Large intestine (tissue), 3 donors: ENCODE data around the gene FER. TPM values are rescaled to one million over a fixed set of nuclear protein-coding genes. Genes with fewer than 3 reads are reported as not detected.
"Not testable (repeated sequence)": the region's sequence is repeated elsewhere in the genome, so short reads cannot be mapped to it uniquely, and the experiment has no call there.

ENCODE experiments used
- DNase-seq, 2 donors: peaks; one replicate each; pipeline versions ENCODE4 v3.0.0 to v3.0.0-alpha.2; 2013
- H3K27ac ChIP-seq: one replicate; pipeline ENCODE4 v1.5.1; 2013; ENCODE audit warnings: low read length
- H3K27me3 ChIP-seq: 2 replicates; pipeline ENCODE4 v1.6.1; 2013; ENCODE audit warnings: low read length; ENCODE audit not compliant: control insufficient read depth, insufficient read depth
- H3K36me3 ChIP-seq: 2 replicates; pipeline ENCODE4 v1.6.1; 2013; ENCODE audit warnings: low read length; ENCODE audit not compliant: control insufficient read depth, insufficient read depth
- H3K4me1 ChIP-seq: one replicate; pipeline ENCODE4 v1.6.1; 2013; ENCODE audit warnings: low read length; ENCODE audit not compliant: control insufficient read depth, insufficient read depth
- H3K4me3 ChIP-seq: one replicate; pipeline ENCODE4 v1.5.1; 2013; ENCODE audit warnings: low read length
- H3K9me3 ChIP-seq: one replicate; pipeline ENCODE4 v1.6.1; 2013; ENCODE audit warnings: mild to moderate bottlenecking, low read depth, low read length, moderate library complexity; ENCODE audit not compliant: control insufficient read depth
- WGBS: methylation state at CpG from one replicate; pipeline ENCODE4 v1.1.5; 2013; ENCODE audit warnings: low lambda C conversion rate; ENCODE audit not compliant: insufficient coverage; 5-methylcytosine and 5-hydroxymethylcytosine counted together
- polyA plus RNA-seq: library from polyadenylated mRNA; unstranded; fragments of 120-200 nt; gene quantifications from one replicate; pipeline ENCODE4 v1.2.1, GENCODE V29; 2013

FER gene
- polyA plus RNA-seq, 1 donor = 7.2 TPM

DNA sequence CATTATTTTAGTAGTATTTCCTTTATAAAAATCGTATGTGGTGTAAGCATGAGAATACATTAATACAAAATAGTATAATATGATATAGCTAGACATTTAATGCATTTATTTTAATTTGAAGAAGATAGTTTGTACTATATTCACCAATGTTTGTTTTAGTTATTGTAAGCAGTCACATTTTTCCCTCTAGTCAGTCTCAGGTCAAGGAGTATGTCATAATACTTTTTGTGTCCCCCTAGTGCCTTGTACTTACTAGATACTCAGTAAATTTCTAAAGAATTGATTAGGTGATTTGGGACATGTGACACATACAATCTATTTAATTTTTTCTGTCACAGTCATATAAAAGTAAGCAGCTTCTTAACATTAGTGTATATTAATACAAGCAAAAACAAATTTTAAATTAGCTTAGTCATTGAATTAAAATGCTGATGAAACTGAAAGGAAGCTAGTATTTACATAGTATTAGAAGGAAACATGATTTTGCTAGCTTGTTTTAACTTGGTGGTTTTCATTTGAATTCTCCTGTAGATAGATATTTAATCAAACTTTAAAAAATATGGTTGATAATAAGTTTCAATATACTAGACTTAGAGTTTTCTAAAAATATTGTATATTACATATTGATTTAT lies 242.2 kb downstream of the FER start:
- 100% methylated on average over 1 of the region's 1 CpG for WGBS
- no peaks in the 10 kb centered on the region for H3K4me1 ChIP-seq
- no peak for DNase-seq
- no peaks in the 10 kb centered on the region for H3K36me3 ChIP-seq
- peaks cover 15% of the 10 kb centered on the region for H3K9me3 ChIP-seq
- no peak overlapping the region for H3K4me3 ChIP-seq
- H3K27me3 ChIP-seq = no peaks in the 10 kb centered on the region
- no peak overlapping the region for H3K27ac ChIP-seq

DNA sequence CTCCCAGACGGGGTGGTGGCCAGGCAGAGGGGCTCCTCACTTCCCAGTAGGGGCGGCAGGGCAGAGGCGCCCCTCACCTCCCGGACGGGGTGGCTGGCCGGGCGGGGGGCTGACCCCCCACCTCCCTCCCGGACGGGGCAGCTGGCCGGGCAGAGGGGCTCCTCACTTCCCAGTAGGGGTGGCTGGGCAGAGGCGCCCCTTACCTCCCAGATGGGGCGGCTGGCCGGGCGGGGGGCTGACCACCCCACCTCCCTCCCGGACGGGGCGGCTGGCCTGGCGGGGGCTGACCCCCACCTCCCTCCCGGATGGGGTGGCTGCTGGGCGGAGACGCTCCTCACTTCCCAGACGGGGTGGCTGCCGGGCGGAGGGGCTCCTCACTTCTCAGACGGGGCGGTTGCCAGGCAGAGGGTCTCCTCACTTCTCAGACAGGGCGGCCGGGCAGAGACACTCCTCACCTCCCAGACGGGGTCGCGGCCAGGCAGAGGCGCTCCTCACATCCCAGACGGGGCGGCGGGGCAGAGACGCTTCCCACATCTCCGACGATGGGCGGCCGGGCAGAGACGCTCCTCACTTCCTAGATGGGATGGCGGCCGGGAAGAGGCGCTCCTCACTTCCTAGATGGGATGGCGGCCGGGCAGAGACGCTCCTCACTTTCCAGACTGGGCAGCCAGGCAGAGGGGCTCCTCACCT lies 244.8 kb downstream of the FER start:
- not testable (repeated sequence) for H3K27me3 ChIP-seq, H3K4me1 ChIP-seq, DNase-seq, H3K27ac ChIP-seq, H3K4me3 ChIP-seq, H3K36me3 ChIP-seq
- no CpG with 5 or more reads among the region's 47 CpGs for WGBS
- peaks cover 15% of the 10 kb centered on the region for H3K9me3 ChIP-seq

DNA sequence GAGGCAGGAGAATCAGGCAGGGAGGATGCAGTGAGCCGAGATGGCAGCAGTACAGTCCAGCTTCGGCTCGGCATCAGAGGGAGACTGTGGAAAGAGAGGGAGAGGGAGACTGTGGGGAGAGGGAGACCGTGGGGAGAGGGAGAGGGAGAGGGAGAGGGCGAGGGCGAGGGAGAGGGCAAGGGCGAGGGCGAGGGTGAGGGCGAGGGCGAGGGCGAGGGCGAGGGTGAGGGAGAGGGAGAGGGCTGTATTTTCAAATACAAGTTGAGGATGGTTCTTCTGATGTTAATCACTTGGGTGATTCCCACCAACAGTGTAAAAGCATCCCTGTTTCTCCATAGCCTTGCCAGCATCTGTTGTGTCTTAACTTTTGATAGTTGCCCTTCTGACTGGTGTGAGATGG lies 245.7 kb downstream of the FER start:
- not testable (repeated sequence) for H3K36me3 ChIP-seq, H3K4me3 ChIP-seq, H3K27ac ChIP-seq, DNase-seq, H3K27me3 ChIP-seq, H3K4me1 ChIP-seq
- WGBS = no CpG with 5 or more reads among the region's 12 CpGs
- peaks cover 15% of the 10 kb centered on the region for H3K9me3 ChIP-seq

DNA sequence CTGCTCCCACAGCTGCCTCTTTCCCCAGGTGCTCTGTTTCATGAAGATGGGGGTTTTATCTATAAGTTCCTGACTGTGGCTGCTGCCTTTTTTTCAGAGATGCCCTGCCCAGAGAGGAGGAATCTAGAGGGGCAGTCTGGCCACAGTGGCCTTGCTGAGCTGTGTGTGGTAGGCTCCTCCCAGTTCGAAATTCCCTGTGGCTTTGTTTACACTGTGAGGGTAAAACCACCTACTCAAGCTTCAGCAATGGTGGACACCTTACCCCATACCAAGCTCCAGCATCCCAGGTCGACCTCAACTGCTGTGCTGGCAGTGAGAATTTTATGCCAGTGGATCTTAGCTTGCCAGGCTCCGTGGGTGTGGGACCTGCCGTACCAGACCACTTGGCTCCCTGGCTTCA lies 250.0 kb downstream of the FER start:
- Histone ChIP-seq H3K27me3 (no peaks in the 10 kb centered on the region), H3K4me3 (no peak overlapping the region), H3K4me1 (no peaks in the 10 kb centered on the region), H3K9me3 (peaks cover 14% of the 10 kb centered on the region), H3K27ac (no peak overlapping the region), H3K36me3 (no peaks in the 10 kb centered on the region)
- no peak for DNase-seq
- WGBS = no CpG with 5 or more reads among the region's 4 CpGs

DNA sequence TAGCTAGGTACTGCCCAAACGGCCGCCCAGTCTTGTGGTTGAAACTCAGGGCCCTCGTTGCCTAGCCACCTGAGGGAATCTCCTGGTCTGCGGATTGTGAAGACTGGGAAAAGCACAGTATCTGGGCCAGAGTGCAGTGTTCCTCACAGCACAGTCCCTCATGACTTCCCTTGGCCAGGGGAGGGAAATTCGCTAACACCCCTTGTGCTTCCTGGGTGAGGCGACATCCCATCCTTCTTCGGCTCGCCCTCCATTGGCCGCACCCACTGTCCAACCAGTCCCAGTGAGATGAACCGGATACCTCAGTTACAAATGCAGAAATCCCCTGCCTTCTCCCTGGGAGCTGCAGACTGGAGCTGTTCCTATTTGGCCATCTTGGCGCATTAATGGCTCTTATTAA lies 250.5 kb downstream of the FER start:
- Histone ChIP-seq H3K36me3 (no peaks in the 10 kb centered on the region), H3K9me3 (peaks cover 9% of the 10 kb centered on the region), H3K27ac (no peak overlapping the region), H3K27me3 (no peaks in the 10 kb centered on the region), H3K4me3 (no peak overlapping the region), H3K4me1 (no peaks in the 10 kb centered on the region)
- no peak for DNase-seq
- WGBS = 100% methylated on average over 1 of the region's 11 CpGs

DNA sequence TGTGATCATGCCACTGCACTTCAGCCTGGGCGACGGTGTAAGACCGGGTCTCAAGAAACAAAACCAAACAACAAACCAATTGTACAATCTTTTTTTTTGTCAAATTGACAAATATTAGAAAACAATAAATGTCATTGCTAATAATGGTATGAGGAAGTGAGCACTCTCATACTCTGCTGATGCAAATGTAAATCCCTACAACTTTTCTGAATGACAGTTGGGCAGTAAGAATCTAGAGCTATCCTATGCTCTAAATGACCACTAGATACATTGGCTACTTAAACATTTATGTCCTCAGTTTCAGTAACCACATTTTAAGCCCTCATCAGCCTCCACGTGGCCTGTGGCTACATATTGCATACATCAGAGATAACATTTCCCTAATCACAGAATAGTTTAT lies 256.2 kb downstream of the FER start:
- Histone ChIP-seq H3K4me1 (no peaks in the 10 kb centered on the region), H3K4me3 (no peak overlapping the region), H3K9me3 (no peaks in the 10 kb centered on the region), H3K36me3 (no peaks in the 10 kb centered on the region), H3K27me3 (no peaks in the 10 kb centered on the region), H3K27ac (no peak overlapping the region)
- DNase-seq = no peak
- WGBS = 67% methylated on average over 1 of the region's 4 CpGs

DNA sequence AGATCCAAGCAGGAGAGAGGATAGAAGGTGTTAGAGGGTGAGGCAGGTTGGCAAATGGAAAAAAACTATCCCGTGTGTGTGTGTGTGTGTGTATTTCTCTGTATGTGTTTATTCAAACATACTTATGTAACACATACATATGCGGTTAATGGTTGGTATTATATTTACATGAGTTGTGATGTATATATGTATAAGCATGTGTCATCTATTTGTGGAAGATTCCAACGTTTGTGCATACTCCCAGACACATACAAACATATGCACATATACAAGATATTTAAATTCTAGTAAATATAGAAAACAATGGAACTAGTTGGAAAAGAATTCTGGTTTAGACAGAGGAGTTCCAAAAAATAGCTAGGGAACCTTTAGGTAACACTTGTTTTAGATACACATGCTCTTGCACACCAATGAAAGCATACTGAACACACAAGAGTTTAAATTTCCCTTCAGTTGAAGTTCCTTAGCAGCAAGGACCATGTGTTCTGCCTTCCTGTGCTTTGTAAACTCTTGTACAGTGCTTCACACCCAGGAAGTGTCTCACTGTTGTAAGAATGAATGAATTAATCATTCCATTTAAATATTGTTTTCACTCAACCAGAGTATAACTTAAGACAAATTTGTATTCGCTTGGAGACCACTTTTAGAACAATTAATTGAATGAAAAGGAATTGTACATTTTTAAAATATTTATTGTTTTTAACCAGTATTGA lies 257.8 kb downstream of the FER start:
- WGBS = 100% methylated on average over 1 of the region's 4 CpGs
- DNase-seq = no peak
- Histone ChIP-seq H3K9me3 (no peaks in the 10 kb centered on the region), H3K36me3 (no peaks in the 10 kb centered on the region), H3K27ac (no peak overlapping the region), H3K4me3 (no peak overlapping the region), H3K4me1 (no peaks in the 10 kb centered on the region), H3K27me3 (no peaks in the 10 kb centered on the region)

DNA sequence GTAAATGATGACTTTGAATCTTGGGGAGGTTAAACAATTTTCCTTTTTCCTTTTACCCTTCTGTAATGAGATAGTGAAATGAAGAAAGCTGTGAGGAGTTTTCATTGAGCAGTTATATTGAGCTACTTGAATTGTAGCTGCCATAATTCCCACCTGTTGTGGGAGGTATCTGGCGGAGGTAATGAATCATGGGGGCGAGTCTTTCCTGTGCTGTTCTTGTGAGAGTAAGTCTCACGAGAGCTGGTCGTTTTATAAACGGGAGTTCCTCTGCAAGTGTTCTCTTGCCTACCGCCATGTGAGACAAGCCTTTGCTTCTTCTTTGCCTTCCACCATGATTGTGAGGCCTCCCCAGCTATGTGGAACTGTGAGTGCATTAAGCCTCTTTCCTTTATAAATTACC lies 258.4 kb downstream of the FER start:
- Histone ChIP-seq H3K27ac (no peak overlapping the region), H3K27me3 (no peaks in the 10 kb centered on the region), H3K9me3 (no peaks in the 10 kb centered on the region), H3K4me1 (no peaks in the 10 kb centered on the region), H3K36me3 (no peaks in the 10 kb centered on the region), H3K4me3 (no peak overlapping the region)
- no peak for DNase-seq
- no CpG with 5 or more reads among the region's 6 CpGs for WGBS

DNA sequence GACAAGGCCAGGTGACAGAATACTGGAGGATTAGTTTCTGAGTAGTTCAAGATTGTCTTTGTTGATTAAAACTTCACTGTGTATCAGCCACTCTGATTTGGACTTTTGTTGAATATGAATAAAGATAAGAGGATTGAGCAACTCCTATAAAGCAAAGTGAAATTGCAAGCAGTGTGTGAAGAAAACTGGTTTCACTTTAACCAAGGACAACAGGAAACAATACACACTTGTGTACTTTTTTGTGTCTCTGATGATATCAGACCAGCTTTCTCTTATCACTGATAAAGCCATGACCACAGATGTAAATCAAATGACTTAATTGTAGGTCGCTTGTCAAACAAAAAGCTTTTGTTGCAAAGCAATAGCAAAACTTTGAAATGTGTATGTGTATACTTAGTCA lies 268.6 kb downstream of the FER start:
- Histone ChIP-seq H3K27ac (no peak overlapping the region), H3K36me3 (no peaks in the 10 kb centered on the region), H3K27me3 (no peaks in the 10 kb centered on the region), H3K9me3 (no peaks in the 10 kb centered on the region), H3K4me1 (no peaks in the 10 kb centered on the region), H3K4me3 (no peak overlapping the region)
- no CpG with 5 or more reads among the region's 1 CpG for WGBS
- peak; percentile 5 to 55 for DNase-seq

DNA sequence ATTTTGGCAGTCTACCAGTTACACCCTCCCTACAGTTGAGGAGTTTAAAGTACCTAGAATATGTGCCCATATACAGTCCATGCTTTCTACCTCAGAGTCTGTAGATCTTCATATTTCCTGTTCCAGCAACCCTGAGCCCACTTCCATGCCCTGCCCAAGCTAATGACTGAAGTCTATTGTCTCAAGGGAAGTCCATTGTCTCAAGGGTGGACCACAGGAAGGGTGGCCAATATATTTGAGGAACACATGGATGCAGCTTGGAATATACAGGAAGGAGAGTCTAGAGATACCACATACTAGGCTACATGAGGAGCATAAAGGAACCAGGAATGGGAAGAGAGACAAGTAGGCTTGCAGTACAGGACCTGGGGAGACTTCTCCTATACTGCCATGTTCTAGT lies 274.4 kb downstream of the FER start:
- H3K9me3 ChIP-seq = no peaks in the 10 kb centered on the region
- no peak for DNase-seq
- H3K36me3 ChIP-seq = peaks cover 3% of the 10 kb centered on the region
- H3K27ac ChIP-seq = no peak overlapping the region
- no peaks in the 10 kb centered on the region for H3K27me3 ChIP-seq
- no peak overlapping the region for H3K4me3 ChIP-seq
- H3K4me1 ChIP-seq = no peaks in the 10 kb centered on the region
